Gastrocnemius medialis (tissue), 4 donors: ENCODE measurements around the gene UPK3BL1. TPM values are rescaled to one million over a fixed set of nuclear protein-coding genes. Genes with fewer than 3 reads are reported as not detected.
"Not testable (repeated sequence)": the region's sequence is repeated elsewhere in the genome, so short reads cannot be mapped to it uniquely, and the experiment has no call there.

Experiments
- ATAC-seq, 2 donors: fragments of 150-250 bp; one replicate each; pipeline ENCODE4 v1.9.1; 2016
- DNase-seq, 2 donors: peaks; one replicate each; pipeline ENCODE4 v3.0.0-alpha.2; 2019
- H3K27ac ChIP-seq, 4 donors: fragments of 200-600 bp; sonication (generic); 1 replicate in 1 of 4; 2 replicates in 3 of 4; pipeline ENCODE4 v1.5.1; 2016 to 2018; ENCODE audit warnings: mild to moderate bottlenecking in 2 of 4, moderate library complexity in 1 of 4
- H3K27me3 ChIP-seq, 3 donors: fragments of 200-600 bp; sonication (generic) in 2 of 3; 1 replicate in 1 of 3; 2 replicates in 2 of 3; pipeline versions ENCODE4 v1.5.1 to v1.6.0; 2016 to 2019; ENCODE audit warnings: mild to moderate bottlenecking in 1 of 3, moderate library complexity in 1 of 3
- H3K36me3 ChIP-seq, 2 donors: fragments of 200-600 bp; sonication (generic) in 1 of 2; one replicate each; pipeline ENCODE4 v1.5.1; 2017 to 2018
- H3K4me1 ChIP-seq, 2 donors: fragments of 200-600 bp; sonication (generic) in 1 of 2; one replicate each; pipeline ENCODE4 v1.5.1; 2016 to 2017; ENCODE audit warnings: mild to moderate bottlenecking in 2 of 2
- H3K4me3 ChIP-seq, 4 donors: fragments of 200-600 bp; sonication (generic) in 3 of 4; 1 replicate in 1 of 4; 2 replicates in 3 of 4; pipeline ENCODE4 v1.5.1; 2016 to 2019; ENCODE audit warnings: mild to moderate bottlenecking in 2 of 4
- H3K9me3 ChIP-seq, 3 donors: fragments of 200-600 bp; sonication (generic) in 2 of 3; 1 replicate in 1 of 3; 2 replicates in 2 of 3; pipeline ENCODE4 v1.5.1; 2016 to 2019
- in situ Hi-C, 4 donors: fragments of 200-750 bp; cut with MboI; loops; one replicate each; pipeline versions ENCODE4 v1.15.0 to v1.8.0; 2017; ENCODE audit warnings: low sequenced_read_pairs in 4 of 4
- intact Hi-C: fragments of 100-400 bp; cut with DNase I; formaldehyde crosslinking; loops from one replicate; pipeline ENCODE4 v1.15.1; 2023; ENCODE audit warnings: low total_unique reads
- total RNA-seq, 4 donors: library from RNA; depleted of rRNA; stranded (reverse); fragments of >200 nt; gene quantifications; one replicate each; pipeline versions ENCODE4 v1.1.0 to v1.2.3, GENCODE V29; 2016

Gene UPK3BL1
- total RNA-seq, 4 donors from 2014 or later = 6.1 to 18.7 (median 15.1) TPM

DNA sequence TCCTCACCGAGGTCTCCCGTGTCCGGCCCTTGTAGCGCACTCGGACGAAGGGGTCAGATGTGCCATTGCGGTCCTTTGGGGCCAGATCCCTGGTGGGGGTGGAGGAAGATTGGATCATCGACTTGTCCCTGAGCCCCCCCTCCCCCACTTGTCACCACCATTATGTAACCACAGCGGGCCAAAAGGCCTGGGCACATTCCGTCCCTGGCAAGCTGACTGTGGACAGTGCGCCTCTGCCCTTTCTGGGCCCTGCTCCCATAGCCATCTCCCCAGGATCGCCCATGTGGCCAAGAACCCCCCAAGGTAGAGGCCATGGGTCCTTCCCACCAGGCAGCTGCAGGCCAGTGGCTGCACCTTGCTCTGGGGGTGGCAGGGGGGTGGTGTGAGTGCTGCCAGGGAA is 40.3 kb downstream of the UPK3BL1 start:
- in situ Hi-C loops, H3K27ac ChIP-seq, H3K4me1 ChIP-seq, H3K27me3 ChIP-seq, H3K9me3 ChIP-seq, H3K36me3 ChIP-seq, DNase-seq, intact Hi-C loops, H3K4me3 ChIP-seq: not testable (repeated sequence)
- ATAC-seq = peak; percentile 57 to 67

DNA sequence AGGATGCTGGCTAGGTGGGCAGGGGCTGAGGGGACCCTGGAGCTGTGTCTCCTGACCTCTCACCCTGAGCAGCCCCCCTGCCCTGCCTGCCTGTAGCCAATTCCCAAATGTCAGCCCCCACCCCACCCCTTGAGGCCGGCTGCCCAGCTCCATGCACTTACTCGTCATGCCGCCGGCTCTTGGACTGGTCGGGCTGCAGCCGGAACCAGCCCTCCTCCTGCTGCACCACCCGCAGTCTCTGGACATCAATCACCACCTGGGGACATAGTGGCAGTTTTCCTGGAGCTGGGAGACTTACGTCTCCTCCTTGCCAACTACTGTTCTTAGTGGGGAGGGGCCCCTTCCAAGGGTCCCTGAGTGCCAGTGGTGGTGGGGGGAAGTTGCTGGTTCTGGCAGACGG is 42.9 kb downstream of the UPK3BL1 start:
- peak; percentile 15 to 22 for ATAC-seq

DNA sequence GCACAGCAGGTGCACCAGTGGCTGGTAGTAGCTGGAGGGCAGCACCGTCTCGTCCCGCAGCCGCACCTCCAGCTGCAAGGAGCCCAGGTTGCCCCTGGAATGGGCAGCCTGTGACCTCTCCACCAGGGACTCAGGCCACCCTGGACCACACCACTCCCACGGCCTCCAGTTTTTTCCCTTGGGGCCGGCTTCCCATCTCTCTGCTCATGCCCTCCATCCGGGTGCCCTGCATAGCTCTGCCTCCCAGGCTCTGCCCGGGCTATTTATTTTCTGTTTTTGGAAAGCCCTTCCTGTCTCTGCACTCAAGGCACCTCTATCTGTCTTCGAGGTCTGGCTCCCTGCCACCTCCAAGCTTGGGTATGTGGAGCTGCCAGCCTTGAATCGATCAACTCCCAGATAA is 46.6 kb downstream of the UPK3BL1 start:
- H3K27me3 ChIP-seq, H3K36me3 ChIP-seq, H3K9me3 ChIP-seq, ATAC-seq, H3K4me1 ChIP-seq, in situ Hi-C loops, H3K4me3 ChIP-seq, intact Hi-C loops: not testable (repeated sequence)
- DNase-seq = peak in 1 of 2 donors; percentile 5
- H3K27ac ChIP-seq = peak overlapping the region in 2 of 4 donors; percentile 52 to 67

More for the DNA sequence above, 42.9 kb downstream of the UPK3BL1 start:
- H3K27me3 ChIP-seq, H3K4me3 ChIP-seq, in situ Hi-C loops, H3K9me3 ChIP-seq, DNase-seq, H3K4me1 ChIP-seq, H3K36me3 ChIP-seq, intact Hi-C loops: not testable (repeated sequence)
- peak overlapping the region in 2 of 4 donors; percentile 52 to 61 for H3K27ac ChIP-seq

DNA sequence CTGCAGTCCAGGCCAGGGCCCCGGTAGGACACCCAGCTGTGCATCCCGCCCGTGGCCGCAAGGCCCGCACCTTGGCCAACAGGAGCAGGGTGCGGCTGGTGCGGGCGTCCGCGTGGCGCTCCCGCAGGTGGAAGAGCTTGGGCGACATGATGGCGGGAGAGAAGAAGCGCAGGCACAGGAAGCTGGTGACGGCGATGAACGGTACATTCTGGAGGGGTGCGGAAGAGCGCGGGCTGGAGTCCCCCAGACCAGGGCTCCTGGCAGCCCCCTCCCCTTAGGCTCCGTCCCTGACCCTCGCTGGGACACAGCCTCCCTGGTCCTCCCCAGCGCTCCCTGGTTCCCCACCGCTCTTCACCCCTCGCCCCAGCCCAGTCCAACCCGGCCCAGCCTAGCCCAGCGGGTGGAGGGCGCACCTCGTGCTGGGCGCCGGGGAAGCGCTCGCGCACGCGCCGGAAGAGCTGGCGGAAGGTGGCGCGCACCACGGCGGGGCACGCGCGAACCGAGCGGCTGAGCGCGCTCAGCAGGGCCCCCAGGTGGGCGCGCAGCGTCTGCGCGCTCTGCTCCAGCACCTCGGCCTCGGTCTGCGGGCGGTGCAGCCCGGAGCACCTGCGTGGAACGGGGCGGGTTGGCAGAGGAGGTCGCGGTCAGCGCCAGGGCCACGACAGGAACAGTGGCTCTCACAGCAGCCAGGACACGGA is 48.8 kb downstream of the UPK3BL1 start:
- H3K36me3 ChIP-seq, DNase-seq, H3K27me3 ChIP-seq, H3K4me1 ChIP-seq, H3K4me3 ChIP-seq, H3K9me3 ChIP-seq, ATAC-seq, intact Hi-C loops, H3K27ac ChIP-seq, in situ Hi-C loops: not testable (repeated sequence)

DNA sequence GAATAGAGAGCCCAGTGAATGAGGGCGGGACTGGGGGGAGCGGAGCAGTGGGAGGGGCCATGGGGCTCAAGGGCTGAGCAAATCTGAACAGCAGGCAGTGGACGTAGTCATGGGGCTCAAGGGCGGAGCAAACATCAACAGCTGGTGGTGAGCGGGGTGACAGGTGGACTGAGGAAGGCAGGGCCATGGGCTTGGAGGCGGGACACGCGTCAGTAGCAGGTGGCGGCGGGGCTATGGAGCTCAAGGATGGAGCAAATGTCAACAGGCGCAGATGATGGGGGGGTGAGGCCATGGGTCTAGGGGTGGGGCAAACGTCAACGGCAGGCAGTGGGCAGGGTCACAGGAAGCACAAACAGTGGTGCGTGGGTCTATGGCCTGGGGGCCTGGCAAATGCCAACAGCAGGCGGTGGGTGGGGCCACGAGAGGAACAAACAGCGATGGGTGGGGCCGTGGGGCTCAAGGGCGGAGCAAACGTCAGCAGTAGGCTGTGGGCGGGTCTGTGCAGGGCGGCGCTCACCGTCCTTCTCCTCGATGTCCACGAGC is 50.0 kb downstream of the UPK3BL1 start:
- H3K27me3 ChIP-seq, intact Hi-C loops, in situ Hi-C loops, H3K4me3 ChIP-seq, H3K36me3 ChIP-seq, H3K4me1 ChIP-seq, H3K9me3 ChIP-seq: not testable (repeated sequence)
- peak overlapping the region in 3 of 4 donors; percentile 41 to 60 (median 41) for H3K27ac ChIP-seq
- DNase-seq = peak; percentile 81 to 93
- ATAC-seq = peak; percentile 84 to 88

DNA sequence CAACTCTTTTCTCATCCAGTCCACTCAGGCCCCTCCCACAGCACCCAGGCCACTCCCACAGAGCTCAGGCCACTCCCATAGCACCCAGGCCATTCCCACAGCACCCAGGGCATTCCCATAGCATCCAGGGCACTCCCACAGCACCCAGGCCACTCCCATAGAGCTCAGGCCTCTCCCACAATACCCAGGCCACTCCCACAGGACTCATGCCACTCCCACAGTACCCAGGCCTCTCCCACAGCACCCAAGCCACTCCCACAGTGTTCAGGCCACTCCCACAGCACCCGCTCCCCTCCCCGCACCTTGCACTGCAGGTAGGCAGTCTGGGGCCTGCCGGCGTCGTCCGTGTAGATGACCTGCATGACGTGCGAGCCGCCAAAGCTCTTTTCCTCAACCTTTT is 52.7 kb downstream of the UPK3BL1 start:
- H3K9me3 ChIP-seq, H3K27ac ChIP-seq, in situ Hi-C loops, DNase-seq, H3K36me3 ChIP-seq, H3K4me3 ChIP-seq, intact Hi-C loops, H3K4me1 ChIP-seq, H3K27me3 ChIP-seq: not testable (repeated sequence)
- ATAC-seq = peak; percentile 35 to 39

Other genes starting within 250 kb of the UPK3BL1 start
- gene PRKRIP1, start 246.4 kb downstream of the UPK3BL1 start, total RNA-seq = 10 to 100 TPM in 3 of 4 donors, 1 to 10 TPM in 1; 6.1 to 22.1 (median 13.4) TPM
- 1 to 10 TPM; 1.8 to 4.1 (median 2.3) TPM for gene ORAI2, start 209.2 kb downstream of the UPK3BL1 start, total RNA-seq
- 10 to 100 TPM in 2 of 4 donors, 1 to 10 TPM in 2; 8.7 to 15.1 (median 10.9) TPM for gene ALKBH4, start 177.9 kb downstream of the UPK3BL1 start, total RNA-seq
- 10 to 100 TPM in 3 of 4 donors, 1 to 10 TPM in 1; 7.5 to 24.5 (median 18.0) TPM for gene LRWD1, start 177.8 kb downstream of the UPK3BL1 start, total RNA-seq
- gene POLR2J, start 163.9 kb downstream of the UPK3BL1 start, total RNA-seq = 10 to 100 TPM; 25.7 to 67.9 (median 51.6) TPM
- gene RASA4B, start 125.0 kb downstream of the UPK3BL1 start, total RNA-seq = 100 to 1,000 TPM in 2 of 4 donors, 10 to 100 TPM in 2; 38.0 to 127 (median 86.0) TPM
- 1 to 10 TPM in 2 of 4 donors, not detected in 2; 1.6 to 3.0 TPM for gene UPK3BL2, start 99.1 kb downstream of the UPK3BL1 start, total RNA-seq
- gene SPDYE2, start 91.6 kb downstream of the UPK3BL1 start, total RNA-seq = not detected
- 10 to 100 TPM in 2 of 4 donors, 1 to 10 TPM in 2; 1.1 to 17.4 (median 8.5) TPM for gene POLR2J3, start 70.2 kb downstream of the UPK3BL1 start, total RNA-seq
- 100 to 1,000 TPM in 3 of 4 donors, 10 to 100 TPM in 1; 52.4 to 329 (median 177) TPM for gene RASA4, start 26.0 kb downstream of the UPK3BL1 start, total RNA-seq
- not detected for gene SPDYE2B, start 7.5 kb upstream of the UPK3BL1 start, total RNA-seq
- gene POLR2J2, start 28.9 kb upstream of the UPK3BL1 start, total RNA-seq = 1 to 10 TPM in 1 of 4 donors, under 1 TPM in 2, not detected in 1; 0.59 to 2.9 (median 0.80) TPM
- 10 to 100 TPM in 3 of 4 donors, 1 to 10 TPM in 1; 9.9 to 28.0 (median 18.9) TPM for gene FAM185A, start 106.2 kb upstream of the UPK3BL1 start, total RNA-seq